Measurements from ENCODE around the gene EPHA7.

EPHA7 gene

GRCh38 chr6:93352604-93353003 lies 66.8 kb downstream of the EPHA7 start:
- H3K4me3 ChIP-seq (replicated peaks; ENCODE audit: insufficient read depth, low read length): no peak overlapping the region
- H3K27me3 ChIP-seq (ENCODE audit: insufficient read depth, poor library complexity, severe bottlenecking): no peaks in the 10 kb centered on the region
- no peak for DNase-seq (ENCODE audit: low read depth in 1 of 2, low spot score in 1 of 2)
- TF ChIP-seq CTCF (IDR thresholded peaks at IDR 0.05; ENCODE audit: insufficient read depth, low read length) (no peak), SPI1 (IDR thresholded peaks at IDR 0.05; ENCODE audit: borderline replicate concordance, low read depth) (no peak), POLR2AphosphoS5 (IDR thresholded peaks at IDR 0.05; ENCODE audit: low read depth) (no peak), GABPA (IDR thresholded peaks at IDR 0.05; ENCODE audit: low read depth) (no peak), REST (IDR thresholded peaks at IDR 0.05; ENCODE audit: insufficient replicate concordance, low read depth) (no peak)
- no peak overlapping the region for H3K27ac ChIP-seq (replicated peaks)

- TF ChIP-seq POLR2AphosphoS5 (IDR thresholded peaks at IDR 0.05; ENCODE audit: low read depth): no peak
- TF ChIP-seq SPI1 (IDR thresholded peaks at IDR 0.05; ENCODE audit: borderline replicate concordance, low read depth): no peak
- no peak for TF ChIP-seq REST (IDR thresholded peaks at IDR 0.05; ENCODE audit: insufficient replicate concordance, low read depth)
- no peak for TF ChIP-seq GABPA (IDR thresholded peaks at IDR 0.05; ENCODE audit: low read depth)
- no peak for TF ChIP-seq CTCF (IDR thresholded peaks at IDR 0.05; ENCODE audit: insufficient read depth, low read length)
- no peak for DNase-seq (ENCODE audit: low read depth in 1 of 2, low spot score in 1 of 2)
- H3K4me3 ChIP-seq (replicated peaks; ENCODE audit: insufficient read depth, low read length): no peak overlapping the region
- H3K27ac ChIP-seq (replicated peaks): no peak overlapping the region
- H3K27me3 ChIP-seq (ENCODE audit: insufficient read depth, poor library complexity, severe bottlenecking): no peaks in the 10 kb centered on the region
Measured at GRCh38 chr6:93351222-93351621, 68.1 kb downstream of the EPHA7 start.

- Histone ChIP-seq H3K27me3 (ENCODE audit: insufficient read depth, poor library complexity, severe bottlenecking) (no peaks in the 10 kb centered on the region), H3K4me3 (replicated peaks; ENCODE audit: insufficient read depth, low read length) (no peak overlapping the region), H3K27ac (replicated peaks) (no peak overlapping the region)
- no peak for DNase-seq (ENCODE audit: low read depth in 1 of 2, low spot score in 1 of 2)
- TF ChIP-seq REST (IDR thresholded peaks at IDR 0.05; ENCODE audit: insufficient replicate concordance, low read depth) (no peak), CTCF (IDR thresholded peaks at IDR 0.05; ENCODE audit: insufficient read depth, low read length) (no peak), SPI1 (IDR thresholded peaks at IDR 0.05; ENCODE audit: borderline replicate concordance, low read depth) (no peak), GABPA (IDR thresholded peaks at IDR 0.05; ENCODE audit: low read depth) (no peak), POLR2AphosphoS5 (IDR thresholded peaks at IDR 0.05; ENCODE audit: low read depth) (no peak)
Measured at GRCh38 chr6:93350774-93351173, 68.6 kb downstream of the EPHA7 start.

All from HL-60 (cell line).